UCSD-AML1 (cell line): ENCODE results near the gene SPG7.
"Not testable (repeated sequence)": the region's sequence is repeated elsewhere in the genome, so short reads cannot be mapped to it uniquely, and the experiment has no call there.

Source experiments
- DNase-seq: peaks from one replicate; lab custom pipeline; 2025; ENCODE audit not compliant: unreplicated experiment; lab: John Stamatoyannopoulos, UW

Gene SPG7

DNA sequence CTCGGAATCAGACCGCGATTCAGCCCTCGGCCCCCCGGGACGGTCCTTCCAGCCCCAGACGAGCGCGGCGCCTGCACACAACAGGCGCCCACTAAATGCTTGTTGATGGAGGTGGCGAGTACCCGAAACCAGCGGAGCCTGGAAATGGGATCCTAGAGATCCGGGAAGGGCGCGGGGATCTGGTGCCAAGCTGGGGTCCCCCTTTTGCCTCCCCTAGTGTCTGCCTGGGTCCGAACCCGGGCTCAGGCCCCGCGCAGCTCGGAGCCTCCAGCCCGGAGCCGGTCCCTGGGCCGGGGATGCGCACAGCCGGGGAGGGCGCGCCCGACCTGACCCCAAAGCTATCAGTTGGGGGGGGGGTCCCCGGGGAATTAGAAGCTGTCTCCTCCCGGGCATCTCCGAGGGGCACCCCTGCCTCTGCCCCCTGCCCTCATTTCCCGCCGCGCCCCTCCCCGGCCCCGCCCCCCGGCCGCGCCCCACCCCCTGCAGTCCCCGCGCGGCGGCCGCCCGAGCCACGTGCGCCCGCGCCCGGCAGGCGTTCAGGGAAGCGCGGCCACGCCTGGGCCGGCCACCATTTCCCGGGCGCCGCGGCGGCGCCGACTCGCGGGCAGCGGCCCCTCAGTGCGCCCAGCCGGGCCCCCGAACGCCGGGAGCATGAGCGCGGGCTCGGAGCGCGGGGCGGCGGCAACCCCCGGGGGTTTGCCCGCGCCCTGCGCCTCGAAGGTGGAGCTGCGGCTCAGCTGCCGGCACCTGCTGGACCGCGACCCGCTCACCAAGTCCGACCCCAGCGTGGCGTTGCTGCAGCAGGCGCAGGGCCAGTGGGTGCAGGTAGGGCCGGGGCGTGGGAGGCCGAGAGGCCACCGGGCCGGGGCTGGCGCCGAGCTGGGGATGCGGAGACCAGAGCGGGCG, 67.3 kb downstream of the SPG7 start, which contains the start of gene CPNE7:
CPNE7 (plus strand) TSS at position 512 of the 906 bp plus-strand sequence; CDS start at position 652, 140 bp downstream.
- no peak for DNase-seq

DNA sequence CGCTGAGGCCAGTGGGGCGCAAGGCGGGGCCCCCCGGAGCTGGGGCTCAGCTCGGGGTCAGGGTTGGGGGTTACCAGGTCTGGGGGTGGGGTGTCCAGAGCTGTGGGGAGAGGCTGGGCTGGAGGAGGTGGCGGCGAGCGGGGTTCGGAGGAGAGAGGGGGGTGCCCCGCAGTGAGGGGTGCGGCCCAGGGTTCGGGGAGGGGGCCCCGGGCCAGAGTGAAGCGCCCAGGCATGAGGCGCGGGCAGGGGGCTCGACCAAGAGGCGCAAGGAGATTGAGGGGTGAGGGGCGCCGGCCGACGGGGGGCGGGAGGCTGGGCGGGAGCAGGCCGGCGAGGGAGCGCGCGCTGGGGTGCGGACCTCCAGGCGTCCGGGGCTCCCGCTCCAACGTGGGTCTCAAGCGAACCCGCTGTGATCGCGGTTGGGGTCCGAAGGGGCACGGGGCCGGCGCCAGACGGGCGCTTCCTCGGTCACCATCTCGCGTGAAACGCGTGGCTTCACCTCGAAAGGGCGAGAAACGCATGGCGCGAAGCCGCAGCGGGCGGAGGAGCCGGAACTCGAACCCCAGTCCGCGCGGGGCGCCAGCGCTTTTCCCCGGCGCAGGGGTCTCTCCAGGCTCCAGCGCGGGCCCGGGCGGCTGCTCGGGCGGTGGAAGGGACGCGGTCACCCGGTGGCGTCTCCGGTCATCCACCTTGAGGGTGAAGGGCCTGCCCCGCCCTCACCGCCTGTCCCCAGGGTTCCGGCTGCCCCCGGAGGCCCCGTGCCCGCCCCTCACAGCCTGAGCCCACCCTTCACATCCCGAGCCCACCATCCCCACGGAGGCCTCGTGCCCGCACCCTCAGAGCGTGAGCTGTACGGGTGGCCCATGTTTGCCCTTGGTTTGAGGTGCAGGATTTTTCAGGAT, 68.2 kb downstream of the SPG7 start:
- no peak for DNase-seq

DNA sequence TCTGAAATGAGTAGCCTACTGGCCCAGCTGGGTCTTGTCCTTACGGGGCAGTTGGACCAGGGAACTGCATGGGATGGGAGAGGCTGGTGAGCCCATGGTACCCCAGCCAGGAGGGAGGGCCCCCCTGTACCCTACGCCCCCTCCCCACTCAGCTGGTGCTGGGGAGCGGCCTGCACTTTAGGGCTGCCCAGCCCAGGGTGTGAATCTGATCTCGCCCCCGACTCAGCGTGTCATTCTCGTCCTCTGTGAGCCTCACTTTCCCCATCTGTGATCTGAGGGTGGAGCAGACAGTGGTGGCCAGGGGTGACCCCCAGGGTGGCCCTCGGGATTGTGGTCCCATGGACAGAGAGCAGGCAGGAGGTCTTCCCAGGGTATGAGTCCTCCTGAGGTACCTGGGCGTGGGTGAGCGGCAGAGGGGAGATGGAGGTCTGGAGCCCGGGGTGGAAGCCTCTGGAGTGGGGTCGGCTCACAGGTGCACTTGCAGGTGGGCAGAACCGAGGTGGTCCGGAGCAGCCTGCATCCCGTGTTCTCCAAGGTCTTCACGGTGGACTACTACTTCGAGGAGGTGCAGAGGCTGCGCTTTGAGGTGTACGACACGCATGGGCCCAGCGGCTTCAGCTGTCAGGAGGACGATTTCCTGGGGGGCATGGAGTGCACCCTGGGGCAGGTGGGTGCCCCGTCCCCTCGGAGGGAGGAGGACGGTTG, 69.0 kb downstream of the SPG7 start:
- DNase-seq = no peak

DNA sequence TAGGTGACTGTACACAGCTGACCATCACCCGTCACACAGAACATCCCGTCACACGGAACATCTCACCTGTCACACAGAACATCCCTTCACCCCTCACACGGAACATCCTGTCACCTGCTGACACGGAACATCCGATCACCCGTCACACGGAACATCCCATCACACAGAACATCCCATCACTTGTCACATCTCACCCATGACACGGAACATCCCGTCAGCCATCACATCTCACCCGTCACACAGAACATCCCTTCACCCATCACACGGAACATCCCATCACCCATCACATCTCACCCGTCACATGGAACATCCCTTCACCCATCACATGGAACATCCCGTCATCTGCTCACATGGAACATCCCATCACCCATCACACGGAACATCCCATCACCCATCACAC, 71.1 kb downstream of the SPG7 start:
- no peak for DNase-seq

DNA sequence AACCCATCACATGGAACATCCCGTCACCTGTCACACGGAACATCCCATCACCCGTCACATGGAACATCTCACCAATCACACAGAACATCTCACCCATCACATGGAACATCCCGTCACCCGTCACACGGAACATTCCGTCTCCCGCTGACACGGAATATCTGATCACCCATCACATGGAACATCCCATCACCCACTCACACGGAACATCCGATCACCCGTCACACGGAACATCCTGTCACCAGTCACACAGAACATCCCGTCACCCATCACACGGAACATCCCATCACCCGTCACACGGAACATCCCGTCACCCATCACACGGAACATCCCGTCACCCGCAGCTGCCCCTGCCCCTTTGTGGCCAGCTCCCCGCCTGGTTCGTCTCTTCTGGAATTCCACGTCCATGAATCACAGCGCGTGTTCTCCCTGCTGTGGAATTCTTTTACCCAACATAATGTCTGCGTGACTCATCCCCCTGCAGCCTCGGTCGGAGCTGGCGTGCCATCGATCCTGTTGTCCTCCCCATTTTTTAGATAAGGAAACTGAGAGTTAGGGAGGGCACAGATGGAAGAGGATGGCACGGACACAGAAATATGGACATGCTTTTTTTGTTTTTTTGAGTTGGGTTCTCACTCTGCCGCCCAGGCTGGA, 73.0 kb downstream of the SPG7 start:
- no peak for DNase-seq

DNA sequence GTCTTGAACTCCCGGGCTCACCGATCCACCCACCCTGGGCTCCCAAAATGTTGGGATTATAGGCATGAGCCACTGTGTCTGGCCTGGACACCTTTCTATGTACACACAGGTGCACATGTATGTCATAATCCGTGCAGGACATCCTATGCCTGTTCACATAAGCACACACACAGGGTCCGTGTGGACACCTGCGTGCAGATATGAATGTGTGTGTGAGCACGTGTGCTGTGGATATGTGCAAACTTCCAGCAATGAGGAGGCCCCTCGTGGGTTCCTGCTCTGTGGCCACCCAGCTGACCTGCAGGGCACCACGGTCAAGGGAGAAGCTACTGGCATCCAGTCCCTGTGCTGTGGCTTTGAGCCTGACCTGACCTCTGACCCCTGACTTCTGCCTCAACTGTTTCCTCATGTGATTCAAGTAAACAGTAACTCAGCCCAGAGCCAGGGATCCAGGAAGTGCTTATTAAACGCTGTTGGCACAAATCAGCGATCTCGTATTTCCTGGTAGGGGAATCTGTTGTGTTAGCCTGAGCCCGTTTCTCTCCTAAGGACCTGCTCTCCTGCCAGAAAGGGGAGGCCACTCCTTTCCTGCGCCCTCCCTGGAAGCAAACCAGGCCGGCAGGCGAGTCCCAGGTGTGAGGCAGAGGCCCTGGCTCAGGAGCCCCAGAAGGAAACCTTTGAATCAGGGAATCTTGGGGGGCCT, 73.8 kb downstream of the SPG7 start:
- DNase-seq = no peak

DNA sequence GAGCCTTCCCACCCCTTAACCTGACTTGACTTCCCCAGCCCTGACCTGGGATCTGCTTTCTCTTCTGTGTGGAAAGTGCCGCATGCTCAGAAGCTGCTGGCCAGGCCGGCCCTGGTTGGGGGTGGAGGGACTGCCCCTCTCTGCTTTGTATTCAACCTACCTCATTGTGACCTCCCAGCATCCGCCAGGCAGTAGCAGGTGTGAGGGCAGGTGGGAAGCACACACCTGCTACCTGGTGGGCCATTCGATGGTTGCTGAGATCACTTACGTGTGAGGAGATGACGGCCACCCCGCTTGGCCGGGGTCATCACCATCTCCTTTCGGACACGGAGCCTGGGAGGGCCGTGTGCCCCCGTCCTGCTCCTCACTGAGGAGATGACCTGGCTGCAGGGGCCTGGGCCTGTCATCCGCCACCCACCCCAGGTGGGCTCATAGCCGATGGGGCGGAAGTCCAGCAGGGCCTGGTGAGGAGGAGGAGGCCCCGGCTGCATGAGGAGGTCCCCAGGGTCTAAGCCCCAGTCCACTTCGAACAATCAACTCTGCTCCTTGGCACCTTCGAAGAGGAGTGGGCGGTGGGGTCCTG, 74.5 kb downstream of the SPG7 start:
- no peak for DNase-seq

DNA sequence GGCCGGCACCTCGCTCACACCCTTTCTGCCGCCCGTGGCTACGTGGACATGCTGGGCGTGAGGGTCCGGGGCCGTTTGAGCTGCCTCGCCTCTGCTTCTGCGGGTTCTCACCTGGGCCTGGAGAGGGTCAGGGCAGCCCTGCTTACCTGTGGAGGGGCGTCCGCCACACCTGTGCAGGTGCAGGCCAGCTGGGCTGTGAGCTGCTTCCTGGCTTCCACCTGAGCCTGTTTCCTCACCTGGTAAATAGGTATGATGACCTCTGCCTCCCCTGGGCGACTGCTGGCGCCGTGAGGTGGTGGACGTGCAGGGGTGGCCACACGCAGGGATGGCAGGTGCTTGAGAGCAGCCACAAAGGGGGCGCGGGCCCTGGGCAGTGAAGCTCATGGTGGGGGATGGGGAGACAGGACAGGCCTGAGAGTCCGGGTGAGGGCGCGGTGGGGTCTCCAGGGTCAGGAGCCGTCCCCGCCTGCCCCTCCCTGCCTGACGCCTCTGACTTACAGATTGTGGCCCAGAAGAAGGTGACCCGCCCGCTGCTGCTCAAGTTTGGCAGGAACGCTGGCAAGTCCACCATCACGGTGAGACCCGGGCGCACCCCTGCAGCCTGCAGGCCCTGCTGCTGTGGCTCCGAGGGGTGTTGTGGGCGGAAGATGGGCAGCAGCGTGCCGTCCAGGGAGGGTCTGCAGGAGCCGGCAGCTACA, 75.1 kb downstream of the SPG7 start:
- DNase-seq = no peak

DNA sequence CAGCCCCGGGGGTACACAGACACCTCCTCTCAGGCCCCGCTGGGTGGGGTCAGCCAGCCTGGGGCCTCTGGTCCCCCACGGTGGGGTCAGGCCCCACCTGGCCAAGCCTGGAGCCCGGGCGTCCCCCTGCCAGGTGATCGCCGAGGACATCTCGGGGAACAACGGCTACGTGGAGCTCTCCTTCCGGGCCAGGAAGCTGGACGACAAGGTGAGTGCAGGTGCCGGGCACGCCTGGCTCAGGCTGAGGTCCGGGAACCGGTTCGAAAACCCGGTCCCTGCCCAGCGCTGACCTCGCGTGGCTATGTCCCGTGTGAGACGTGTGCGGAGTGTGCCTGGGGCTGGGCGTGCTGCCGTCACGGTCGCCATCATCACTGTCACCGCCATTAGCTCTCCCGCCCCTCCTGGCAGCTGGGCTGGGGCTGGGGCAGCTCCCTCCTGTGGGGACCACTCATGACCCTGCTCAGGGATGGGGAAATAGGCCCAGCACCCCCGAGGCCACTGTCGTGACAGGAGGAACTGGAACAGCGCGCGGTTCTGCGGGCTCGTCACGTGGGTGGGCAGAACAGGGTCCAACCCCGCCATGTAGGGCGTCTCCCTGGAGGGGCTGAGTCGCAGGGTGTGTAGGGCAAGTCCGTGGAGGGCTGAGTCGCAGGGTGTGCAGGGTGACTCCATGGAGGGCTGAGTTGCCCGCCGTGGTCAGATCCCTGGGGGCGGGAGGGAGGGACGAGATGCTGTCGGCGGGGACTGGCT, 75.9 kb downstream of the SPG7 start:
- no peak for DNase-seq

DNA sequence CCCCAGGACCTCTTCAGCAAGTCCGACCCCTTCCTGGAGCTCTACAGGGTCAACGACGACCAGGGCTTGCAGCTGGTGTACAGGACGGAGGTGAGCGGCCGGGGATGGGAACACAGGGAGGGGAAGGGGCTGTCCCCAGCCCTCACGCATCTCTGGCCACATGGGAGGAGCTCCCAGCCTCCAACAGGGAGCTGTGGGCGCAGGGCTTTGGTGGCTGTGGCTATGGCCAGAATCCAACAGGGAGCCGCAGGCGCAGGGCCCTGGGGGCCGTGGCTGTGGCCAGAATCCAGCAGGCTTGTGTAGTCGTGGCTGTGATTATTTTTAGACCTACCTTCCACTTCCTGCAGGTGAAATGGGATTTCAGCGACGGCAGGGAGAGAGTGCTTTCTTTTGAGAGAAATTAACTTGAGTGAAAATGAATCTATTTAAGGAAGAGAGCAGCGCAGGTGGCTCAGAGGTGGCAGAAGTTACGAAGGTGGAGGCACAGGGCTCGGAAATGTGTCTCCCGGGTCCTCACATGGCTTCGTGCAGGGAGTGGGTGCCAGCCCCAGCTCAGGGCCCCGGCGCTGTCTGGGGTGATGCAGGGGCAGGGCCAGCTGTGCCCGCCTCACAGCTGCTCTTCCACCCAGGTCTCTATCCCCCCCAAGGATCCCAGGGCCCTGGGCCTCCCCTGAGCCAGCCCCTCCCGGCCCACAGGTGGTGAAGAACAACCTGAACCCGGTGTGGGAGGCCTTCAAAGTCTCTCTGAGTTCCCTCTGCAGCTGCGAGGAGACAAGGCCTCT, 76.8 kb downstream of the SPG7 start:
- no peak for DNase-seq

DNA sequence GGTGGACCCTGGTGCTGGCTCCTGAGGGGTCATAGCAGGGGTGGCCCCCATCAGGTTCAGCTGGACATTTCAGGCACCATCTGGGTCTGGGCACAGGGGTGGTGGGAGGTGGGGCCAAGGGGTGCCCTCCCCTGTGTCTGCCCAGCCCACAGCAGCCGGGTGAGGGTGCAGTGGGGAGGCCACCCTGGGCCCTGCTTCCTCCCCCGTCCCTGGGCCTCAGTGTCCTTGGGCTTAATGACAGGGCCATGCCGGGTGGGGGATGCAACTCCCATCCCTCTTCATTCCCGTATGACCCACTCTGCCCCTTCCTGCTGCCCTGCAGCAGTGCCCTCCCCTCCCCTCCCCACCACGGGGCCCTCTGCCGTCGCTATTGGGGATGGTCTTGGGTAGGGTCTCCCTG, 78.0 kb downstream of the SPG7 start:
- no peak for DNase-seq

DNA sequence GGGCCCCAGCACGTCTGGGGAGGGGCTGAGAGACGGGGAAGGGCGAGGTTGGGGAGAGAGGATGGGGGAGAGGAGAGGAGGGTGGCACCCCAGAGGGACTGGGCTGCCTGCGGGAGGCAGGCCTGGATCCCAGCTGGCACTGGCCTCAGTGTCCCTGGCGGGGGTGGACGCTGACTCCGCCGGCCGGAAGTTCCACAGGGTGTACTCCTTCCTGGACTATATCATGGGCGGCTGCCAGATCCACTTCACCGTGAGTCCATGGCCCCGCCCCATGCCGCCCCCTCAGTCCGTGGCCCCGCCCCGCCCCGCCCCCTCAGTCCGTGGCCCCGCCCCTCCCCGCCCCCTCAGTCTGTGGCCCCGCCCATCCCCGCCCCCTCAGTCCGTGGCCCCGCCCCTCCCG, 78.7 kb downstream of the SPG7 start:
- no peak for DNase-seq

DNA sequence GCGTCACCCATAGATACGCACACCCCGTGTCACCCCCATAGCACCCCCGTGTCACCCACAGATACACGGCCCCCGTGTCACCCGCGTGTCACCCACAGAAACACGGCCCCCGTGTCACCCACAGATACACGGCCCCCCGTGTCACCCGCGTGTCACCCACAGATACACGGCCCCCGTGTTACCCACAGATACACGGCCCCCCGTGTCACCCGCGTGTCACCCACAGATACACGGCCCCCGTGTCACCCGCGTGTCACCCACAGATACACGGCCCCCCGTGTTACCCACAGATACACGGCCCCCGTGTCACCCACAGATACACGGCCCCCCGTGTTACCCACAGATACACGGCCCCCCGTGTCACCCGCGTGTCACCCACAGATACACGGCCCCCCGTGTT, 79.5 kb downstream of the SPG7 start:
- not testable (repeated sequence) for DNase-seq

DNA sequence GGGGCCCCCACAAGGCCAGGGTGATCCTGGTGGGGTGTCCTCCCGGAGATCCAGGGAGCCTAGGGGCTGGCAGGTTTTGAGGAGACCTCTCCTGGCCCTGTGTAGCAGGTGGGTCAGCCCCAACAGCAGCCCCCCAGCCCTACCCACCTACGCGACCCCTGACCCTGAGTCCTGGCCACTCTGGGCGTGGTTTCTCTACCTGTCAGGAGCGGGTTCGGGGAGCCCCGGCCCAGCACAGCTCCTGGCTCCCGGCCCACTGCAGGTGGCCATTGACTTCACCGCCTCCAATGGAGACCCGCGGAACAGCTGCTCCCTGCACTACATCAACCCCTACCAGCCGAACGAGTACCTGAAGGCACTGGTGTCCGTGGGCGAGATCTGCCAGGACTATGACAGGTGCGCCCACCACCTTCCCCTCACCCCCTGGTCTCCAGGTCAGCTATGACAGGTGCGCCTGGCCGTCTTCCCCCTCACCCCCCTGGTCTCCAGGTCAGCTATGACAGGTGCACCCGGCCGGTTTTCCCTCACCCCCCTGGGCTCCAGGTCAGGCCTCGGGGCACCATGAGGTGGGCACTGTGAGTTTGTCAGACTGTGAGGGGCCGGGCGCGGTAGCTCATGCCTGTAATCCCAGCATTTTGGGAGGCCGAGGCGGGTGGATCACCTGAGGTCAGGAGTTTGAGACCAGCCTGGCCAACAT, 80.4 kb downstream of the SPG7 start:
- no peak for DNase-seq

DNA sequence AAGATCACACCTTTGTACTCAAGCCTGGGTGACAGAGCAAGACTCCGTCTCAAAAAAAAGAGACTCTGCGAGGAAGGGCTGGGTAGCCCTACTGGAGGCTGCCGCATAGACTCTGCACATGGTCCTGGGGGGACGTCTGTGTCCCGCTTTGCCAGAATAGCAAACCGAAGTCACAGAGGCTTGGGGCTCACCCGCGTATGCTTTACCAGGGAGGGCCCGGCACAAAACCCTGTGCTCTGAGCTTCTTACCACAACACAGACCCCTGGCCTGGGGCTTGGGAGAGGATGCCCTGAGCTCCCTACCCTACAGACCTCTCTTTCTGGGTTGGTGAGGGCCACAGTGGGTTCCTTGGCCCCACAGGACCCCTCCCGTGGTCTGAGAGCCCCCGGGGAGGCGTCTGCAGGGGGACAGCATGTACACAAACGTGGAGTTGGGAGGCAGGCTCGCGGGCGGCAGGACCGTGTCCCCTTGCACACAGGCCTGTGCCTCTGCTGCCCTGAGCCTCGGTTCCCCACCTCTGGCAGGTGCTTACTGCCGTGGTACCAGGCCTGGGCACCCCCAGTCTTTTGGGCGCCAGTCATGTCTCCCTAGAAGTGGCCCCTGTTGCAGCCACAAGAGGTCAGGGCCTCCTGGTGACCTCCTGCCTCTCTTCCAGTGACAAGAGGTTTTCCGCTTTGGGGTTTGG, 81.2 kb downstream of the SPG7 start:
- DNase-seq = no peak

DNA sequence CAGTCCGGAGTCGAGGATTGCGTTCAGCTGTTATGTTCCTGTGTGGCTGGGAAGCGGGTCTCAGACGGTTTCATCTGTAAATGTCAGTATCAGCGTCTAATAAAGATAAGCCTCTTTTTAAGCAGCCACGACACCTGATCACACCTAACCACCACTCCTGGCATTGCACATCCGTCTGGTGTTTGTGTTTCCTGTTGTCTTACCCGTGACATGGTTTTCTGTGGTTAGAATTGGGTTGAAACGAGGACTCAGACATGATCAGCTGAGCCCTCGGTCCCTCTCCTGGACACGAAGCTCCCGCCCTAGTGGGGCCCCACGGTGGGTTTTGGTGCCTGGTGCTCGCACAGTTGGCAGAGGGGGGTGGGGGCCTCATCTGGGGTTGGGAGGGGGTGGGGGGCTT, 85.6 kb downstream of the SPG7 start:
- DNase-seq = no peak
